ENCODE results near the gene COG2.
"Not testable (repeated sequence)": the region's sequence is repeated elsewhere in the genome, so short reads cannot be mapped to it uniquely, and the experiment has no call there.

COG2 gene, protein sequence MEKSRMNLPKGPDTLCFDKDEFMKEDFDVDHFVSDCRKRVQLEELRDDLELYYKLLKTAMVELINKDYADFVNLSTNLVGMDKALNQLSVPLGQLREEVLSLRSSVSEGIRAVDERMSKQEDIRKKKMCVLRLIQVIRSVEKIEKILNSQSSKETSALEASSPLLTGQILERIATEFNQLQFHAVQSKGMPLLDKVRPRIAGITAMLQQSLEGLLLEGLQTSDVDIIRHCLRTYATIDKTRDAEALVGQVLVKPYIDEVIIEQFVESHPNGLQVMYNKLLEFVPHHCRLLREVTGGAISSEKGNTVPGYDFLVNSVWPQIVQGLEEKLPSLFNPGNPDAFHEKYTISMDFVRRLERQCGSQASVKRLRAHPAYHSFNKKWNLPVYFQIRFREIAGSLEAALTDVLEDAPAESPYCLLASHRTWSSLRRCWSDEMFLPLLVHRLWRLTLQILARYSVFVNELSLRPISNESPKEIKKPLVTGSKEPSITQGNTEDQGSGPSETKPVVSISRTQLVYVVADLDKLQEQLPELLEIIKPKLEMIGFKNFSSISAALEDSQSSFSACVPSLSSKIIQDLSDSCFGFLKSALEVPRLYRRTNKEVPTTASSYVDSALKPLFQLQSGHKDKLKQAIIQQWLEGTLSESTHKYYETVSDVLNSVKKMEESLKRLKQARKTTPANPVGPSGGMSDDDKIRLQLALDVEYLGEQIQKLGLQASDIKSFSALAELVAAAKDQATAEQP

DNA sequence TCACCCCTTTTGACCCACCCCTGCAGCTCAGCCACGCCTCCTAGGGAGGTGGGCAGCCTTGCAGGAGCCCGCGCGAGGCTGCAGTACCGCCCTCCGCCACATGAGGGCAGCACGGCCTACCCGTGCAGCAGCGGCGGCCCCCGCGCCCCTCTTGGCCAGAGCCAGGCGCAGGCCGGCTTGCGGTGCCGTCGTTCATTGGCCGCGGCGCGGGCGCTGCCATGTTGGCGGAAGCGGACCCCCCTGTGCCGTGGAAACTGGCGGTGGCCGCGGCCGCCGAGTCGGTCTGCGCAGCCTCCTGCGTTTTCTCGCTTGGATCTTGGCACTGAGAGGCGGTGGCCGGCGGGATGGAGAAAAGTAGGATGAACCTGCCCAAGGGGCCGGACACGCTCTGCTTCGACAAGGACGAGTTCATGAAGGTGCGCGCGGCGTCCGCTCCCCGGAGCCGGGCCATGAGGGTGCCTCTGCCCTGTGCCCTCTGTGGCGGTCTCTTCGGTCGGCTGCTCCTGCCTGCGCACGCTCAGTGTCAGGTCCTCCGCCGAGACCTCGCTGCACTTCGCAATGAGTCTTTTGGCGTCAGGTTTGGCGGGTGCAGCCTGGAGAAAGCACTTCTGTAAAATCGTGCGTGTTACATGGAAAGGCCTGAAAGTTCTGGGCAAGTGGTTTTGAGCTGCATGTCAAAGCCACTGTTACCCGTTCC is at the start of gene COG2:
Gene COG2, plus strand, starts transcription at position 219 of the 697 bp plus-strand sequence. Its CDS starts 126 bp downstream, at position 345.
- peak; percentile 90 for DNase-seq (ENCODE audit: low spot score)

DNA sequence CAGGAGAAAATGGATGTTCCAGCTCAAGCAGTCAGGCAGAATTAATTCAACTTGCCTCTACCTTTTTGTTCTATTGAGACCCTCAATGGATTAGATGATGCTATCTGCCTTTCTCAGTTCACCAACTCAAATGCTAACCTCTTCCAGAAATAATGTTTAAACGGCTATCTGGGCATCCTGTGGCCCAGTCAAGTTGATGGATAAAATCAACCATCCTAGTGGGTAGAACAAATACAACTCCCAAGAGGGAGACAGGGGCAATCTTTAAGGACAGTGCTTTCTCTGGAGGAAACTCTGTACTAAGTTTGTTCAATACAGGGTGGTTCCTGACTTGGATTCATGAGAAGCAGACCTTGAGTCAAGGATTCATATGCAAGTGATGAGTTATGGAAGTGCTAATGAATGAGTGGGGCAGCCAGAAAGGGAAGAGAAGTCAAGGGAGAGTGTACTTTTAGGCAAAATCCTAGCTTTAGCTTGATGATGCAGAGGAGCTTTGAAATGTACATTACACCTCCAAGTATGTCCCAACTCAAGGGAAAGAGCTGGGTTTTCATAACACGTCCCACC is 49.4 kb upstream of the COG2 start:
- DNase-seq (ENCODE audit: low spot score): no peak

DNA sequence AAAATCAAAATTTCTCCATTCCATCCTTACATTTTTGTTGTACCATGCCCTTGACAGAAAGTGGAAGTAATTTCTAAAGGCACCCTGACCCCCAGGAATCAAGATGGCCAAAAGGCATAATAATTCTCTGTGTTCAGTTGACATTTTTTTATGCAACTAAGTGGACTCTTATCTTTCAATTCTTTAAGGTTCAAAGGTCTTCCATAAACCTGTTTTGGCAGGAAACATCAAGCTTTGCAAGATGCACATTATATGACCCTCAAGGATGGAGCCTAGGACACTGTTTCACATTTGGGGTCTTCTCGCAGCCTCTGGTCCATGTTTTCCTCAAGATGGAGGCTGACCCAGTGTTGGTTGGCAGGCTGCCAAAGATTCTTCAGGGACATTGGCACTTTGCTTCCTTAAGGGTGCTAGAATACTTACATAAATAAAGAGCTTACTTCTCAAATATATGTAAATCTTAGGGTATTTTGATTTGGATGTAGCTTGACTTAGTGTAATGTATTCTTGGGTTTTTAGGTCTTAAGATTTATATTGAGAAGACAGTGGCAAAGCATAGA is 48.0 kb upstream of the COG2 start:
- no peak for DNase-seq (ENCODE audit: low spot score)

DNA sequence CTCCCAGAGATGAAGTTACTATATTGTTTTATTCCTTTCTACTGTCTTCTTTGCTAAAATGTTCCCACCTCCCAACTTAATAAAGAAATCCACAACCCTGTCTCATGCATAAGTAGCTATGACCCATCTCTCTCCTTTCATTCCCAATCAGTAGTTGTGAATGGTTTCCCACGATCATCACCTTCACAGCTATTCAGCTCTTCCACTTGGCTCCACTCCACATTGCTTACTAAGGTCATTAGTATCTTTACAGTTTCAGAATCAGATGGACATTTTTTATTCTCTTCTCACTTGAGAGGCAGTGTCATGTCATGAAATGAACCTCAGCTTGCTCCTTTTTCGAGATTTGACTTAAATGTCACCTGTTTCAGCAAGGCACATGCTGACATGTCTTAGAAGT is 47.1 kb upstream of the COG2 start:
- DNase-seq (ENCODE audit: low spot score): no peak

DNA sequence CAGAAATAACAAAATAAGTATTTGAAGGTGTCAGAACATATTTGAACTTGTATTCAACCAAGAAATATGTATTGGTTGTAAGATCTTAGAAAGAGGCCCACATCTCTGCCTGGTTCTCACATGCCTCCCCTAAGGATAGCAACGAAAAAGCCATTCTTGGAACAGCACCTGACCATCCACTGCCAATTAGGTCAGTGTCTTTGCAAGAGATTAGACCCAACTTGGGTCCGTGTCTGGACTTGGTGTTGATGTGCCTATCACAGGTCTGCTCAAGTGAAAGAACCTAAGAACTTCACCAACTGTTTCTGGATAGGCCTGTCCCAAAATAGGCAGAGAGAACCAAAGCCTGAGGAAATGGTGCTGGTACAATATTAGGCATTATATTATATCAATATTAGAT is 46.0 kb upstream of the COG2 start:
- DNase-seq (ENCODE audit: low spot score): no peak

DNA sequence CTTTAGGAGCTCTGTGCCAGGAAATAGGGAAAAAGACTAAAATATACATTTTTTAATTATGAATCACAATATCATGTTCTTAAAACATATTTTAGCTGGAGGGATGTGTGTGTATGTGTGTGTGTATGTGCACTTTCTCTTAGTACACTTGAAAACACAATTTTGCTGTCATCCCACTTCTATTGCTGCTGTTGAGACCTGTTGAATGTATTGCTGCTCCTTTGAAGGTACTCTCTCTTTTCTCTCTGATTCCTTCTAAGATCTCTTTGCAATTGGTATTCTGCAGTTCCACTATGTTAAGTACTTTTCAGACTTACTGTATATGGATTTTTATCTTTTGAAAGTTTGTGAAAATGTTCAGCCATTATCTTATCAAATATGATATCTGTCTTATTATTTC is 43.5 kb upstream of the COG2 start:
- no peak for DNase-seq (ENCODE audit: low spot score)

DNA sequence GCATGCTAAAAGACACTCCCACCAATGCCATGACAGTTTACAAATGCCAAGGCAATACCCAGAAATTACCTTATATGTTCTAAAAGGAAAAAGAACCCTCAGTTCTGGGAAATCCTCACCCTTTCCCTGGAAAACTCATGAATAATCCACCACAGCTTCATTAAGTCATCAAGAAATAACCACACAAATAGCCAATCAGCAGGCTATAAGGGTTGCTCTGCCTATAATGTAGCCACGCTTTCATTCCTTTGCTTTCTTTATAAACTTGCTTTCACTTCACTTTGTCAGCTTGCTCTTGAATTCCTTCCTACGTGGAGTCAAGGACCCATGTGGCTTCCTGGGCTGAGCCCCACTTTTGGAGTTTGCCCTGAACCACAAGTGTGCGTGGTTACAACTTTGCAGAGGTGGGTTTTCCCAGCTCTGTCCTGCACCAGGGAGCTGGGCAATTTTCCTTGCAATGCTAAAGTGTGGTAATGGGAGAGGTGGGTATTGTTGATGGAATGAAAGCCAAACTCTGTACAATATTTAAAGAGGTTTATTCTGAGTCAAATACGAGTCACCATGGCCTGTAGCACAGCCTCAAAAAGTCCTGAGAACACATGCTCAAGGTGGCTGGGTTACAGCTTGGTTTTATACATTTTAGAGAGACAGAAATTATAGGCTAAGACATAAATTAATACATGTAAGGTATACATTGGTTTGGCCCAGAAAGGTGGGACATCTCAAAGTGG is 42.2 kb upstream of the COG2 start:
- no peak for DNase-seq (ENCODE audit: low spot score)

DNA sequence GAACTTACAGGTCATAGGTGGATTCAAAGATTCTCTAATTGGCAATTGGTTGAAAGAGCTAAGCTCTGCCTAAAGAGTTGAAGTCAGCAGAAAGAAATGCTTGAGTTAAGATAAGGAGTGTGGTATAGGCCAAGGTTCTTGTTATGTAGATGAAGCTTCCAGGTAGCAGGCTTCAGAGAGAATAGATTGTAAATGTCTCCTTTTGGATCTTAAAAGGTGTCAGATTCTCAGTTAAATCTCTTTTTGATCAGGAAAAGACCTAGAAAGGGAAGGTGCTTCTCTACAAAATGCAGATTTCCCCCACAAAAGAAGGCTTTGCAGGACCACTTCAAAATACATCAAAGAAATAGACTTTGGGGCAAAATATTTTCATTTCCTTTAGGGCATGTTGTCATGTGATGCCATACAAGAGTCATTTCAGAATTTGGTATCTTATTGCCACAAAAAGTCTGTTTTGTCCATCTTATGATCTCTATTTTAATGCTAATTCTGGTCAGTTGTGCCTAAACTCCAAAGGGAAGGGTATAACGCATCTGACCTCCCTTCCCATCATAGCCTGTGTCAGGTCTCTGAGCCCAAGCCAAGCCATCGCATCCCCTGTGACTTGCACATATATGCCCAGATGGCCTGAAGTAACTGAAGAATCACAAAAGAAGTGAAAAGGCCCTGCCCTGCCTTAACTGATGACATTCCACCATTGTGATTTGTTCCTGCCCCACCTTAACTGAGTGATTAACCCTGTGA is 41.5 kb upstream of the COG2 start:
- not testable (repeated sequence) for DNase-seq (ENCODE audit: low spot score)

DNA sequence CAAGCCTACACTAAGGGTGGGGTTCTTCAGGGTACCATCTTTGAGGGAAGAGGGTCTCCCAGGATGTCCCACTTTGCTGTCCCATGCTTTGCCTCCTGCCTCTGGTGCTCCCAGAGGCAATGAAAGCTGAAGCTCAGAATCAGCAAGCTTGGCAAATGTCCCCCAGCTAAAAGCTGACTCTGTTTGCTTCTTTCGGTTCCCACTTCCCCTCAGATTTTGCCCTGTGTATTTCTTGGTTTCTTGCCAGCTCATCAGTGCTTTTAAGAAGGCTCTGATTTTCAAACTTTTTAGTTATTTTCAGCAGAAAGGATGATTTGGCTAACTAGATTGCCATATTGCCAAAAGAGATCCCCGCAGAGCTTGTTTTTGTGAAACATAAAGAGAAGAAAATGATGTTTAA is 33.1 kb upstream of the COG2 start:
- DNase-seq (ENCODE audit: low spot score): no peak

DNA sequence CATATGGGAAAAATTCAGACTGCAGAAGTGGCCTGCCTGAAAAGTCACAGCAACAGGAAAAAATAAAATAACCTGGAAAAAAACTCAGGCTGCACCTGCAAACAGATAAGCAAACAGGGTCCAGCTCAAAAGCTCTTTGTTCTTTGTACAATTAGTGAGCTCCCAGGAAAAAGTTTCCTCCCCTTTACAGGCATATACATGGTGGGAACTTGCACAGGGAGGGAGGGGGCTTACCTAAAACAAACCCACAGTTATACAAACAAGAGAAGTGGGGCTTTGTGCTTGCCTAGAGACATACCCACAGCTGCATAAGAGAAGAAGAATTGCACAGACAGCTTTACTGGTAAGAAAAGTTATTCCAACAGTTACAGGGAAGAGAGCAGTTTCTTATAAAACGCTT is 31.7 kb upstream of the COG2 start:
- no peak for DNase-seq (ENCODE audit: low spot score)

DNA sequence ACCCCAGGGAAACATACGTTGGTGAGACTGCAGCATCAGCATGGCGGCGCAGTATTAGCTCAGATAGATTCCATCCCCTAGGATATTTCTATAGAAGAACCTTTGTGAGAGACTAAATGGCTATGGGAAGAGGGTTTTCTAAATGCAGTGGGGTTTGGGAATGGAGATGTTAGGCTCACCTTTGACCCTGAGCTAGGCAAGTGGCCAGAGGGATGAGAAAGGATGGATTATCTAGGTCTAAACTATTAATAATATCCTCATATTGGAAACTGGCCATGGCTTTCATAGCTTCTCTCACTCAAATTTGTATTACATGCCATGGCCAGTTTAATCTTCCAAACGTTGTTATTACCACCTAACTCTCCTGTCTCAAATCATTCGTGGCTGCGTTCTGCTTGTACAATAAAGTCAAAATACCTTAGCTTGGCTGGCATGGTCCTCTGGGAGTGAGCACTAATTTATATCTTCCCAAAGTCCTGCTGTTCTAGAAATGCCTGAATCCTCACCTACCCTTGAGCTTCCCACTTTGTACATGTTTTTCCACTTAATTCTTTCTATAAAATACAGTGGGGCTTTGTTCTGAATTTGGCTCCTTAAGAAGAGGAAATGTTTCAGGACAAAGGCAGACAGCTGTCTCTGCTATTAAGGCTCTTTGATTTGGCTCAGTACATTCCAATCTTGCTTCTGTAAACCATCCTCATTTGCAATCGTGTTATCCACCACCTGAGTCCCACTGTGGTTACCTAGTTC is 31.0 kb upstream of the COG2 start:
- DNase-seq (ENCODE audit: low spot score): no peak

DNA sequence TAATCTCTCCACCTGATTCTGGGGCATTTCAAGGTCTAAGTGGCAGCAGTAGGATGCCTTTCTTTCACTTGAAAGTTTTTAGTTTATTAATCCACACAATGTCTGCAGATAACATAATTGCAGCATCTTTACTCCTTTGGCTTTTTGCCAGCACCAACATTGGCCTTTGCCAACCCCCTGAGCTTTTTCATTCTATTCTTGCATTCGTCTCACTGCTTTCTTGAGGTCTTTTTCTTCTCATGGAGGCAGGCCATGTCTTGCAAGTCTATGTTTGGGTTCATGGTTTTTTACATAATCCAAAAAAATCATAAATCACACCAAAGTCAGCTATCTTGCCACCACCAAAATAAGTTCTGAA is 30.4 kb upstream of the COG2 start:
- no peak for DNase-seq (ENCODE audit: low spot score)

DNA sequence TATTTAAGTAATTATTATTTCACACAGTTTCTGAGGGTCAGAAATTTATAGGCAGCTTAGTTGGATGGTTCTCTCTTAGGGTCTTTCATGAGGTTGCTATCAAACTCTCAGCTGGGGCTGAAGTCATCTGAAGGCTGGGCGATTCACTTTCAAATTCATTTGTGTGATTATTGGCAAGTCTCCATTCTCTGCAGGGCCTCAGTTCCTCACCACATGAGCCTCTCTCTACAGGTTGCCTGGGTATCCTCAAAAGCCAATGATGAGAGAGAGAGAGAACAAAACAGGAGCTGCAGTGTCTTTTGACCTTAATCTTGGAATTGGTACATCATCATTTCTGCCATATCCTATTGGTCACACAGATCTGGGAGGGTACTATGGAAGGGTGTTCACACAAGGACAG is 29.6 kb upstream of the COG2 start:
- no peak for DNase-seq (ENCODE audit: low spot score)

DNA sequence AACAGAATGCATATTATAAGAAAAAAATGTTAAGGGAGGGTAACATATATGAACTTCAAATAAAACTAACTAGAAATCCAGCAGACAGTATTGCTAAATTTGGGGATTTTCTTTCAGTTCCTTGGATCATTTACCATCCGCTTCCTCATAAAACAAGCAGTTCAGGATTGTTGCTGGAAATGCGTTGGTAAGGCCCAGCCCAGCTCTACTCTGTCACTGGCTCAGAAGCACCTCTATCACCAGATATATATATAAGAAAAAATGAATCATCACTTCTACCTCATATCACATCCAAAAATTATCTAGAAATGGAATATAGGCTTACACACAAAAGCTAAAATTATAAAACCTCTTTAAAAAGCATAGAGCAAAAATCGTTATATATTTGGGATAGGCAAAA is 28.2 kb upstream of the COG2 start:
- no peak for DNase-seq (ENCODE audit: low spot score)

DNA sequence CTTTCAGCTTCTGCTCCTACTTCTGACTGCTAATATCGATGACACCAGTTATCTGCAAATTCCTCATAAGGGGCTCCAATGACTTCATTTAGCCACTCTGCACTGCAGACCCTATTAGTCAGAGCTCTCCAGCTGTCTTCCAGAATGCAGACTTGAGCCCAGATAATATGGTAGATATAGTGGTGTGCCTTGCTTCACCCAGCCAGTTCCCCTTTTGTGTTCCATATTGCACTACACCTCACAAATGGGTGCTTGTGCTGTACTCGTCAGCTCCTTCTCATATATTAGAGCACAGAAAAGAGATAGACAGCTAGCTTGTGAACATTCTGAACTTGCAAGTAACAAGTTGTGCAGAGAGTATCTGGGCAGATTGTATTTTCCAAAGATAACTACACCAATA is 23.7 kb upstream of the COG2 start:
- no peak for DNase-seq (ENCODE audit: low spot score)

DNA sequence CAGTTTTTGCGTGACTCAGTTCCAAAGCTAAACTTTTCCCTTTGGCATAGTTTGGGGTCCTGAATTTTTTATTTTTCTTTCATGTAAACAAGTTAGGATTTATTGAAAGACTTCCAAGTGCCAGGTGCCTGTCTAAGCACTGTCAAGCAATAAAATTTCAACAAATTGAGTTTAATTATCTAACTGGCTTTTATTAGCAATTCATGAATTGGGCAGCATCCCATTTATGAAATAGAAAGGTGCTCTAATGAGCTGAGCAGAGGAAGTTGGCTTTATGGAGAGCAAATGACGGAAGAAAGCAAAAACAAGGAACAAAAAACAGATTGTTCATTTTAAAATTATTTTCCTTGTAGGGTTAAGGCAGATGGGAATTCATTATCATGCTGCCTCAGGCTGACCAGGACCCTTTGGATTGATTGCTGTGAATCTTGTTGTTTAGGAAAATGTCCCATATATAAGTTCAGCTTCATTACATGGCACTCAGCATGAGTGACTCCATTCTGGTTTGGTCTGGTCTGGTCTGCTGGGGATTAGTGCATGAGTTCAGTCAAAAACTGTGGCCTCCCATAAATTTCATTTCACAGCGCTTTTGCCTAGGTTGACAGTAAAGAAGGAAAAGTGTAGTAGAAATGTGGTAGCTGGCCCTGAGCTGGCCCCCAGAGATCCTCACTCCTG is 21.5 kb upstream of the COG2 start:
- no peak for DNase-seq (ENCODE audit: low spot score)

DNA sequence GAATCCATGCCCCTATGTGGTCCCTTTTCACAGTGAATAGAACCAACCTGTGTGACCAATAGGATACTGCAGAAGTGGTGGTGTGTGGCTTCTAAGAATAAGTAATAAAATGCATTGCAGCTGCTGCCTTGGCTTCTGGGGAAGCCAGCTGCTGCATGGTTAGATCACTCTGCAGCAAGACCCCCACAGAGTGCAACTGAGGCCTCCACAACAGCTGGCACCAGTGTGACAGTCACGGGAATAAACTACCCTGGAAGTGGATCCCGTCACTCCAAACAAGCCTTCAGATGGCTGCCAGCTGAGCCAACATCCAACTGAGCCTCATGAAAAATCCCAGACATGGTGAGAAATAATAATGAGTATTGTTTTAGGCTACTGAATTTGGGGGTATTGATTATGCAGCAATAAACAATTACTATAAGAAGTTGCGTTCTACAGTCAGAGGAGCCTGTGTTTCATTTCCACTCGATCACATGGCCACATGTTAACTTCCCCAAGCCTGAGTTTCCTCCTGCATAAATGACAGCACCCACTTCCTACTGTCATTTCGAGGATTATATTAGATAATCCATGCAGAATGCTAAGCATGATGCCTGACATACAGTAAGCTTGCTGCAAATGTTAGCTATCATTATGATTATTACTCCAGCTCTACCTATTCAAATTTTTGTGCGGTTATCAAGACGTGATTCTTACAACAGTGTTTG is 20.8 kb upstream of the COG2 start:
- no peak for DNase-seq (ENCODE audit: low spot score)

DNA sequence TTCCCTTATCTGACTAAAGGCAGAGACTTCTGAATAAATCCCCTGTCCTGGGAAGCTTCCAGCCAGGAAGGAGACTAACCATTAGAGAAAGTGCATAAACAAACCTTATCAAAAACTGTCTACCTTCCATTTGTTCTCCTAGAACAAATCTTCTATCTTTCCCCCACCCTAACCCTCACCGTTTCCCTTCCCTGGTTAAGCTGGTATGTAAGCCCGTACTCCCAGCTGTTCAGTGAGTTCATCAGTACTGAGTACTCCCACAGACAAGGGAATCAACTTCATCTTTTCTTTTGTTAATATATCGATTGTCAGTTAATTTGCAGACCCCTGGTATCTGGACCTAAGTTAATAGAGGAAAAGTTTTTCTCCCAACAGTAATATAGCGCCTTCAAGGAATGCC is 20.1 kb upstream of the COG2 start:
- DNase-seq (ENCODE audit: low spot score): no peak

DNA sequence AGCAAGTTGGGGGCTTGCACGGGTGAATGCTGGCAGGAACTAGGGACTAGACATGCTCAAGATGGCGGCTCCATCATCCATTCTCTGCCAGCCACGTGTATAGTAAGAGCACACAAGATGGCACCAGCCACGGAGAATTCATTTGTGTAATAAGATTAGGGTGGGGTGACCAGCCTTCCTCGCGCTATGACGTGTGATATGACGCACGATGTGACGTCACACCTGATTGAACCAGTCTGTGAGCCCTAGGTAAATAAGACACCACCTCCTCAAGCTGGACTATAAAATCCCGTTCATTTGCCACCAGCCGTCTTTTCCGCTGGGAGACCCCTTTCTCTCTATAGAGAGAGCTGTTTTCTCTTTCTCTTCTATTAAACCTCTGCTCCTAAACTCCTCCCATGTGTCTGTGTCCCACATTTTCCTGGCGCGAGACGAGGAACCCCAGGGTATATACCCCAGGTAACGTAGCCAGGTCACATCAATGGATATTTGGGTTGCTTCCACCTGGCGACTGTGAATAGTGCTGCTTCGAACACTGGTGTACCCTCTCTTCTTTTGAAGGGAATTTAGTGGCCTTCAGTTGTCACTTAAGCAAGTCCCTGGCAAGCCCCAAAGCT is 18.1 kb upstream of the COG2 start:
- DNase-seq (ENCODE audit: low spot score): no peak

Data from hematopoietic multipotent progenitor cell treated with erythropoietin and hydrocortisone succinate and interleukin-3 and kit ligand, for 17 days (in vitro differentiated cells).